SK-N-SH (cell line): ENCODE data around the gene C12orf56. TPM values are rescaled to one million over a fixed set of nuclear protein-coding genes. Genes with fewer than 3 reads are reported as not detected.

Source experiments
- CTCF ChIA-PET: fragments of 300-600, 350-600 bp; formaldehyde crosslinking; extraction: SDS; loops from one replicate; lab custom pipeline; 2021; lab: Yijun Ruan, JAX
- POLR2A ChIA-PET: fragments of 350-600 bp; sonication (Branson Sonifier 250); formaldehyde crosslinking; extraction: SDS; loops from one replicate; lab custom pipeline; 2020; ENCODE audit warnings: antibody characterized with exemption, inconsistent platforms; lab: Yijun Ruan, JAX
- DNase-seq: peaks from one replicate; pipeline ENCODE4 v3.0.0; 2012
- H2AFZ ChIP-seq: fragments of 200-600 bp; sonication (generic); 2 replicates; pipeline ENCODE4 v1.8.1; 2016; ENCODE audit warnings: antibody characterized with exemption, mild to moderate bottlenecking, low read depth
- H3F3A ChIP-seq: fragments of 200-600 bp; sonication (generic); replicated peaks from 2 replicates; pipeline ENCODE3; 2016; ENCODE audit warnings: antibody characterized with exemption, mild to moderate bottlenecking; ENCODE audit not compliant: insufficient read depth
- H3K27ac ChIP-seq, 2 experiments: fragments of 200-500 bp in 1 of 2; fragments of 200-600 bp in 1 of 2; sonication (Bioruptor generic) in 1 of 2; sonication (generic), shearing (Covaris generic) in 1 of 2; 2 replicates each; pipeline versions ENCODE4 v1.5.1 to v1.6.1; 2014 to 2016; ENCODE audit warnings: low read depth in 2 of 2, inconsistent platforms in 1 of 2, low read length in 1 of 2, mild to moderate bottlenecking in 1 of 2, mixed read lengths in 1 of 2
- H3K27me3 ChIP-seq: fragments of 200-600 bp; sonication (generic), shearing (Covaris generic); 2 replicates; pipeline ENCODE4 v1.6.1; 2016; ENCODE audit warnings: mixed run types; ENCODE audit not compliant: insufficient read depth
- H3K36me3 ChIP-seq, 2 experiments: fragments of 200-500 bp in 1 of 2; fragments of 200-600 bp in 1 of 2; sonication (Bioruptor generic) in 1 of 2; sonication (generic) in 1 of 2; replicated peaks in 1 of 2; 2 replicates each; pipeline versions ENCODE3 to v1.5.1; 2014 to 2016; ENCODE audit warnings: low read length in 1 of 2, mild to moderate bottlenecking in 1 of 2; ENCODE audit not compliant: insufficient read depth in 2 of 2, control insufficient read depth in 1 of 2
- H3K4me1 ChIP-seq, 2 experiments: fragments of 200-500 bp in 1 of 2; fragments of 200-600 bp in 1 of 2; sonication (Bioruptor generic) in 1 of 2; sonication (generic), shearing (Covaris generic) in 1 of 2; 2 replicates each; pipeline versions ENCODE4 v1.5.1 to v1.6.1; 2014 to 2016; ENCODE audit warnings: low read depth in 1 of 2, low read length in 1 of 2, mixed run types in 1 of 2; ENCODE audit not compliant: insufficient read depth in 2 of 2, control insufficient read depth in 1 of 2
- H3K4me2 ChIP-seq: fragments of 200-600 bp; sonication (generic), shearing (Covaris generic); 2 replicates; pipeline ENCODE4 v1.6.1; 2017; ENCODE audit warnings: mixed run types
- H3K4me3 ChIP-seq, 2 experiments: fragments of 200-500 bp in 1 of 2; fragments of 200-600 bp in 1 of 2; sonication (Bioruptor generic) in 1 of 2; sonication (generic), shearing (Covaris generic) in 1 of 2; 2 replicates each; pipeline versions ENCODE4 v1.5.1 to v1.8.1; 2014 to 2016; ENCODE audit warnings: low read depth in 2 of 2, inconsistent platforms in 1 of 2, low read length in 1 of 2, mild to moderate bottlenecking in 1 of 2, mixed read lengths in 1 of 2, moderate library complexity in 1 of 2
- H3K79me2 ChIP-seq: fragments of 200-600 bp; sonication (generic); 2 replicates; pipeline ENCODE4 v1.8.1; 2017; ENCODE audit warnings: mild to moderate bottlenecking; ENCODE audit not compliant: insufficient read depth
- H3K9ac ChIP-seq: fragments of 200-600 bp; sonication (generic); 2 replicates; pipeline ENCODE4 v1.6.1; 2017; ENCODE audit warnings: mixed run types
- H3K9me2 ChIP-seq: fragments of 200-600 bp; sonication (generic); 2 replicates; pipeline ENCODE4 v1.6.1; 2017; ENCODE audit warnings: mixed run types
- H3K9me3 ChIP-seq: fragments of 200-600 bp; sonication (generic); 2 replicates; pipeline ENCODE4 v1.6.1; 2017; ENCODE audit warnings: mixed run types, mild to moderate bottlenecking, moderate library complexity
- H4K20me1 ChIP-seq: fragments of 200-600 bp; sonication (generic); 2 replicates; pipeline ENCODE4 v1.6.1; 2017; ENCODE audit warnings: mild to moderate bottlenecking, mixed run types; ENCODE audit not compliant: insufficient read depth
- CHD2 ChIP-seq: fragments of 150-350 bp; IDR thresholded peaks from 2 replicates; pipeline ENCODE4 v1.6.1; 2018; ENCODE audit warnings: low read length; ENCODE audit not compliant: partially characterized antibody
- CTCF ChIP-seq: fragments of 200-600 bp; sonication (generic); IDR thresholded peaks from 2 replicates; pipeline ENCODE4 v1.6.1; 2017; ENCODE audit warnings: antibody characterized with exemption, mild to moderate bottlenecking, moderate library complexity
- EP300 ChIP-seq, 2 experiments: IDR thresholded peaks; 2 replicates each; pipeline versions ENCODE4 v1.4.0 to v1.6.1; 2012; ENCODE audit warnings: borderline replicate concordance in 1 of 2, low read depth in 1 of 2, low read length in 1 of 2
- FOXM1 ChIP-seq: IDR thresholded peaks from 2 replicates; pipeline ENCODE4 v1.4.0; 2012; ENCODE audit warnings: low read depth, mild to moderate bottlenecking
- GABPA ChIP-seq: IDR thresholded peaks from 2 replicates; pipeline ENCODE4 v1.4.0; 2012; ENCODE audit warnings: low read depth, mild to moderate bottlenecking
- IRF3 ChIP-seq: fragments of 150-350 bp; IDR thresholded peaks from 2 replicates; pipeline ENCODE4 v1.6.1; 2016; ENCODE audit warnings: mild to moderate bottlenecking, low read depth, low read length
- MEF2A ChIP-seq: IDR thresholded peaks from 2 replicates; pipeline ENCODE4 v1.4.0; 2012; ENCODE audit warnings: low read depth, borderline replicate concordance
- NFIC ChIP-seq: IDR thresholded peaks from 2 replicates; pipeline ENCODE4 v1.4.0; 2012; ENCODE audit warnings: borderline replicate concordance
- NRF1 ChIP-seq: IDR thresholded peaks from 2 replicates; pipeline ENCODE4 v1.6.1; 2012; ENCODE audit warnings: low read depth, mild to moderate bottlenecking, low read length
- PBX3 ChIP-seq: IDR thresholded peaks from 2 replicates; pipeline ENCODE4; 2012
- POLR2AphosphoS5 ChIP-seq: IDR thresholded peaks from 2 replicates; pipeline ENCODE4 v1.6.1; 2012; ENCODE audit warnings: low read depth, low read length
- RAD21 ChIP-seq: IDR thresholded peaks from 2 replicates; pipeline ENCODE4 v1.6.1; 2012; ENCODE audit warnings: mild to moderate bottlenecking, low read length
- RCOR1 ChIP-seq: fragments of 150-350 bp; IDR thresholded peaks from 2 replicates; pipeline ENCODE4 v1.6.1; 2017; ENCODE audit warnings: antibody characterized with exemption, low read length
- RFX5 ChIP-seq: IDR thresholded peaks from 2 replicates; pipeline ENCODE4 v1.6.1; 2012; ENCODE audit warnings: mild to moderate bottlenecking, improper control_type of control experiment, low read length
- SIN3A ChIP-seq: IDR thresholded peaks from 2 replicates; pipeline ENCODE4 v1.6.1; 2012; ENCODE audit warnings: low read depth, mild to moderate bottlenecking, low read length, moderate library complexity, borderline replicate concordance
- TAF1 ChIP-seq: IDR thresholded peaks from 2 replicates; pipeline ENCODE4 v1.6.1; 2012; ENCODE audit warnings: low read depth, mild to moderate bottlenecking, low read length, moderate library complexity, borderline replicate concordance
- TCF12 ChIP-seq: IDR thresholded peaks from 2 replicates; pipeline ENCODE4 v1.4.0; 2012
- ZBTB33 ChIP-seq: IDR thresholded peaks from 2 replicates; pipeline ENCODE4 v1.4.0; 2012; ENCODE audit warnings: low read depth, borderline replicate concordance
- WGBS: methylation state at CpG from one replicate; pipeline ENCODE4 v1.1.6; 2017; ENCODE audit warnings: low lambda C conversion rate; 5-methylcytosine and 5-hydroxymethylcytosine counted together
- polyA plus RNA-seq, 3 experiments: library from polyadenylated mRNA; depleted of rRNA; stranded (reverse); fragments of >200 nt; gene quantifications; 2 replicates each; pipeline ENCODE4 v1.2.3, GENCODE V29; 2012

The C12orf56 gene
- polyA plus RNA-seq, 1 of the 3 experiments (the other 2 are of a cell fraction) = not detected

GRCh38 chr12:64284256-64284655 is 106.3 kb downstream of the C12orf56 start:
- H2AFZ ChIP-seq = no peak overlapping the region
- 65% methylated on average over 4 of the region's 4 CpGs for WGBS
- H3K36me3 ChIP-seq = no peaks in the 10 kb centered on the region
- H3K4me2 ChIP-seq = no peak overlapping the region
- H3K9me2 ChIP-seq = no peaks in the 10 kb centered on the region
- no peak for DNase-seq
- H3K9me3 ChIP-seq = no peaks in the 10 kb centered on the region
- POLR2A ChIA-PET = no interaction called here
- H3K27me3 ChIP-seq = no peaks in the 10 kb centered on the region; the same call in 1 of the 2 replicates
- H3K9ac ChIP-seq = no peak overlapping the region
- H3F3A ChIP-seq = no peaks in the 10 kb centered on the region
- no peaks in the 10 kb centered on the region for H4K20me1 ChIP-seq
- CTCF ChIA-PET = interaction anchor here (1.1 kb wide), 1 partner anchor 440 kb away, joined by 3 read pairs; the partner anchor contains the start of gene SRGAP1
- no peaks in the 10 kb centered on the region for H3K4me1 ChIP-seq
- H3K79me2 ChIP-seq = no peaks in the 10 kb centered on the region
- H3K27ac ChIP-seq = no peak overlapping the region
- TF ChIP-seq MEF2A (no peak), NFIC (no peak), CTCF (no peak), ZBTB33 (no peak), IRF3 (no peak), POLR2AphosphoS5 (no peak), RFX5 (no peak), NRF1 (no peak), RCOR1 (no peak), FOXM1 (no peak), TCF12 (no peak), GABPA (no peak), RAD21 (no peak), EP300 (IDR thresholded peaks at IDR 0.05; ENCODE audit: borderline replicate concordance in 1 of 2, low read depth in 1 of 2, low read length in 1 of 2) (no peak), PBX3 (no peak), SIN3A (no peak), TAF1 (no peak), CHD2 (no peak)
- no peak overlapping the region for H3K4me3 ChIP-seq
